ENCODE measurements around the gene PDCD4.

Gene PDCD4

GRCh38 chr10:110852947-110853346, 18.8 kb upstream of the PDCD4 start:
- no peak for DNase-seq (ENCODE audit: low spot score)
- no peaks in the 10 kb centered on the region for H3K36me3 ChIP-seq (ENCODE audit: low read depth)
- peak overlapping the region; percentile 65 for H3K27ac ChIP-seq (ENCODE audit: poor library complexity, severe bottlenecking)
- H3K4me3 ChIP-seq (ENCODE audit: severe bottlenecking), result no peak overlapping the region
- H3K27me3 ChIP-seq (ENCODE audit: insufficient read depth, poor library complexity, severe bottlenecking), result no peaks in the 10 kb centered on the region
- no peaks in the 10 kb centered on the region for H3K9me3 ChIP-seq (ENCODE audit: severe bottlenecking)
- no peak for TF ChIP-seq CTCF (IDR thresholded peaks at IDR 0.05; ENCODE audit: poor library complexity, severe bottlenecking)
- peaks cover 30% of the 10 kb centered on the region for H3K4me1 ChIP-seq (ENCODE audit: insufficient read depth, poor library complexity, severe bottlenecking)
- ATAC-seq (ENCODE audit: low read depth), result peak; percentile 45

- Histone ChIP-seq H3K9me3 (ENCODE audit: severe bottlenecking) (no peaks in the 10 kb centered on the region), H3K36me3 (ENCODE audit: low read depth) (no peaks in the 10 kb centered on the region), H3K4me3 (ENCODE audit: severe bottlenecking) (no peak overlapping the region), H3K4me1 (ENCODE audit: insufficient read depth, poor library complexity, severe bottlenecking) (peaks cover 30% of the 10 kb centered on the region), H3K27me3 (ENCODE audit: insufficient read depth, poor library complexity, severe bottlenecking) (no peaks in the 10 kb centered on the region), H3K27ac (ENCODE audit: poor library complexity, severe bottlenecking) (peak overlapping the region; percentile 65)
- no peak for TF ChIP-seq CTCF (IDR thresholded peaks at IDR 0.05; ENCODE audit: poor library complexity, severe bottlenecking)
- DNase-seq (ENCODE audit: low spot score) (no peak), ATAC-seq (ENCODE audit: low read depth) (no peak)
Observed at GRCh38 chr10:110853921-110854605, 17.7 kb upstream of the PDCD4 start.

GRCh38 chr10:110857265-110858171, 14.2 kb upstream of the PDCD4 start:
- ATAC-seq (ENCODE audit: low read depth) (no peak), DNase-seq (ENCODE audit: low spot score) (no peak)
- Histone ChIP-seq H3K4me1 (ENCODE audit: insufficient read depth, poor library complexity, severe bottlenecking) (peaks cover 32% of the 10 kb centered on the region), H3K36me3 (ENCODE audit: low read depth) (no peaks in the 10 kb centered on the region), H3K9me3 (ENCODE audit: severe bottlenecking) (no peaks in the 10 kb centered on the region), H3K27me3 (ENCODE audit: insufficient read depth, poor library complexity, severe bottlenecking) (no peaks in the 10 kb centered on the region), H3K4me3 (ENCODE audit: severe bottlenecking) (no peak overlapping the region), H3K27ac (ENCODE audit: poor library complexity, severe bottlenecking) (no peak overlapping the region)
- no peak for TF ChIP-seq CTCF (IDR thresholded peaks at IDR 0.05; ENCODE audit: poor library complexity, severe bottlenecking)

DNA sequence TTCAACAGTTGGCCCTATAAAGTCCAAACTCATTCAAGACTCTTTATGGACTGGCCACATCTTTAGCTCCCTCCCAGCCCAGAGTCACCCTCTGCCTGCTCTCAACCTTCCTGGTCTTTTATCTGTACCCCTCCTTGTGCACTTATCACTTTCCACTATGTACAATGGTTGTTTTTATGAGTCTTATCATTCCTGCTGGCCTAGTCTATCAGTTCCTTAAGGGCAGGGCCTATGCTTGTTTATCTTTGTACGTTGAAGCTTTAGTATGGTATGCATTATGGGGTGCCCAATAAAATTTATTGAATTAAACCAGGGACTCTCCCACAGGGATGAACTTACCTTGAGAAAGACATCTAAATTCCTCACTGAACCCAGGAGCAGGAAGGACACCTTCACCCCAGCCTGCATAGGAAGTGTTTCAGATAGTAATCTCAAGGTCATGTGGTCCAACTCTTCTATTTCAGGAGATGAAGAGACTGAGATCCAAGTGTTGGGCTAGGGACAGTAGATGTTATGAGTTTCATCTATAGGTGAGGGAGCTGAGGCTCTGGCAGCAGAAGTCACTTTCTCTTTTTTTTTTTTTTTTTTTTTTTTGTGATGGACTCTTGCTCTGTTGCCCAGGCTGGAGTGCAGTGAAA, 13.3 kb upstream of the PDCD4 start:
- ATAC-seq (ENCODE audit: low read depth), result no peak
- H3K36me3 ChIP-seq (ENCODE audit: low read depth), result no peaks in the 10 kb centered on the region
- no peak for TF ChIP-seq CTCF (IDR thresholded peaks at IDR 0.05; ENCODE audit: poor library complexity, severe bottlenecking)
- no peak overlapping the region for H3K4me3 ChIP-seq (ENCODE audit: severe bottlenecking)
- H3K9me3 ChIP-seq (ENCODE audit: severe bottlenecking), result no peaks in the 10 kb centered on the region
- H3K27me3 ChIP-seq (ENCODE audit: insufficient read depth, poor library complexity, severe bottlenecking), result no peaks in the 10 kb centered on the region
- no peak for DNase-seq (ENCODE audit: low spot score)
- no peak overlapping the region for H3K27ac ChIP-seq (ENCODE audit: poor library complexity, severe bottlenecking)
- H3K4me1 ChIP-seq (ENCODE audit: insufficient read depth, poor library complexity, severe bottlenecking), result peaks cover 28% of the 10 kb centered on the region

Data from RWPE2 (cell line).